Liver (tissue), 1 donor: ENCODE measurements around the gene SPATC1L.

ENCODE experiments used
- YY1 ChIP-seq: IDR thresholded peaks from 2 replicates; pipeline ENCODE4 v1.6.1; 2016; ENCODE audit warnings: antibody characterized with exemption, mild to moderate bottlenecking
- TF ChIP-seq, protein P1 (sequence below): IDR thresholded peaks from 2 replicates; pipeline ENCODE4 v1.6.1; 2016; ENCODE audit warnings: antibody characterized with exemption, mild to moderate bottlenecking

DNA sequence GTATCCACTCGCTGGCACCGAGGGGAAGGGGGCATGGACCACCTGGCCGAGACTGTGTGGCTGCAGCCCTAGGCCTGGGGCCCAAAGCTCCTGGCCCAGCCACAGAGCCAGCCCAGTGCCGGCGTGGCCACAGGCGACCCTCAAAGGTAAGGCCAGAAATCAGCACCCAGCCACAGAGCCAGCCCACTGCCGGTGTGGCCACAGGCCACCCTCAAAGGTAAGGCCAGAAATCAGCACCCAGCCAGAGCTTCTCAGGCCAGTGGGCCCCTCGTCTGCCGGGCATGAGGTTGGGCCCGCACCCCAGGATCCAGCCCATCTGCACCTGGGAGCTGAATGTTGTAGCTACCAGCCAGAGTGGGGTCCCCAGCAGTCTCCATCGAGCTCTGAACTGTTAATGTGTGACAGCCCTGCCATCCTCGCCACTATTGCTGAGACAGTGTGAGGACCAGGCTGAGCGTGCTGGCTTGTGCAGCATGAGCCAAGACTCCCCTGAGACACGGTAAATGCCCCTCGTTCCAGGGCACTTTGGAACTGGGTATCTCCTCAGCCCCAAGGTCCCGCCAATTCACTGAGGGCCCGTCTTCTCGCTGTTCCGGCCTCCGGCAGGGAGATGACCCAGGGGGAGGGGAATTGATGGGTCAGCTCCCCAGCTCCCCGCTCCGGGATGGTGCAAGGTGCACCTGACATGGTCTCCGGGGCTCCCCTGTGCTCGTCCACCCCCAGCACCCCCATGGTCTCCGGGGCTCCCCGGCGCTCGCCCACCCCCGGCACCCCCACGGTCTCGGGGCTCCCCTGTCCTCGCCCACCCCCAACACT lies 24.2 kb downstream of the SPATC1L start:
- TF ChIP-seq, protein P1, sequence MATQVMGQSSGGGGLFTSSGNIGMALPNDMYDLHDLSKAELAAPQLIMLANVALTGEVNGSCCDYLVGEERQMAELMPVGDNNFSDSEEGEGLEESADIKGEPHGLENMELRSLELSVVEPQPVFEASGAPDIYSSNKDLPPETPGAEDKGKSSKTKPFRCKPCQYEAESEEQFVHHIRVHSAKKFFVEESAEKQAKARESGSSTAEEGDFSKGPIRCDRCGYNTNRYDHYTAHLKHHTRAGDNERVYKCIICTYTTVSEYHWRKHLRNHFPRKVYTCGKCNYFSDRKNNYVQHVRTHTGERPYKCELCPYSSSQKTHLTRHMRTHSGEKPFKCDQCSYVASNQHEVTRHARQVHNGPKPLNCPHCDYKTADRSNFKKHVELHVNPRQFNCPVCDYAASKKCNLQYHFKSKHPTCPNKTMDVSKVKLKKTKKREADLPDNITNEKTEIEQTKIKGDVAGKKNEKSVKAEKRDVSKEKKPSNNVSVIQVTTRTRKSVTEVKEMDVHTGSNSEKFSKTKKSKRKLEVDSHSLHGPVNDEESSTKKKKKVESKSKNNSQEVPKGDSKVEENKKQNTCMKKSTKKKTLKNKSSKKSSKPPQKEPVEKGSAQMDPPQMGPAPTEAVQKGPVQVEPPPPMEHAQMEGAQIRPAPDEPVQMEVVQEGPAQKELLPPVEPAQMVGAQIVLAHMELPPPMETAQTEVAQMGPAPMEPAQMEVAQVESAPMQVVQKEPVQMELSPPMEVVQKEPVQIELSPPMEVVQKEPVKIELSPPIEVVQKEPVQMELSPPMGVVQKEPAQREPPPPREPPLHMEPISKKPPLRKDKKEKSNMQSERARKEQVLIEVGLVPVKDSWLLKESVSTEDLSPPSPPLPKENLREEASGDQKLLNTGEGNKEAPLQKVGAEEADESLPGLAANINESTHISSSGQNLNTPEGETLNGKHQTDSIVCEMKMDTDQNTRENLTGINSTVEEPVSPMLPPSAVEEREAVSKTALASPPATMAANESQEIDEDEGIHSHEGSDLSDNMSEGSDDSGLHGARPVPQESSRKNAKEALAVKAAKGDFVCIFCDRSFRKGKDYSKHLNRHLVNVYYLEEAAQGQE: no peak
- no peak for TF ChIP-seq YY1
